GM12873 (cell line): ENCODE data around the gene ADPGK.

Source experiments
- TF ChIP-seq, protein P1 (sequence below): IDR thresholded peaks from 2 replicates; pipeline ENCODE4 v1.5.1; 2012; ENCODE audit warnings: low read depth, mild to moderate bottlenecking, moderate library complexity, low read length, control low read depth; ENCODE audit not compliant: insufficient read depth; ENCODE audit errors: missing control alignments

Gene ADPGK

DNA sequence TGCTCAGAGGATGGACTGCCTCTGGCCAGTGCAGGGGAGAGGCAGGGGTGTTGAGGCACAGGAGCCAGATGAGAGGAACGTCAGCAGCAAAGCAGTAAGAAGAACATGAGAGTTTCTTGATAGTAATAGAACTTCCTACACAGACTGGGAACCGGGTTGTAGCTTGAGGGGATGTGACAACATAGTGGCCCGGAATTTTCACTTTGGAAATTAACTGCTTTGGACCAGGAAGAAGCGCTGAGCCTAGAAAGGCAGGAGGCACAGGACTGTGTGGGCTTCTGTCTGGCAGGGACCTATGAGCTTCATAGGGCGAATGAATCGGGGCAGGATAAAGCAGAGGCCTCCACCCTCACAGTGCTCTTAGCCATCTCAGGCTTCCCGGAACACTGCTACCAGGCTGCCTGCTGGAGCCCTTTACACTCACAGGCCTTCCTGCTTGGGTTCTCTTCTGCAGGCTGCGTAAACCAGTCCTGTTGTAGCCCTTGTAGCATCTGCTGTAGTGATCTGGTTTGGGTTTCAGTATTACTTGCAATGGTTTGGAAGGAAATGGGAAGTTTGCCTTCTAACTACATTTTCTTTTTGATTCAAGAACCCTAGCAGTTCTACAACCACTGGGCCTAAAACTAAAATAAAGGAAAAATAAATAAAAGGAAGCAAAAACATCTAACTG lies 3.3 kb upstream of the ADPGK start:
- TF ChIP-seq, protein P1, sequence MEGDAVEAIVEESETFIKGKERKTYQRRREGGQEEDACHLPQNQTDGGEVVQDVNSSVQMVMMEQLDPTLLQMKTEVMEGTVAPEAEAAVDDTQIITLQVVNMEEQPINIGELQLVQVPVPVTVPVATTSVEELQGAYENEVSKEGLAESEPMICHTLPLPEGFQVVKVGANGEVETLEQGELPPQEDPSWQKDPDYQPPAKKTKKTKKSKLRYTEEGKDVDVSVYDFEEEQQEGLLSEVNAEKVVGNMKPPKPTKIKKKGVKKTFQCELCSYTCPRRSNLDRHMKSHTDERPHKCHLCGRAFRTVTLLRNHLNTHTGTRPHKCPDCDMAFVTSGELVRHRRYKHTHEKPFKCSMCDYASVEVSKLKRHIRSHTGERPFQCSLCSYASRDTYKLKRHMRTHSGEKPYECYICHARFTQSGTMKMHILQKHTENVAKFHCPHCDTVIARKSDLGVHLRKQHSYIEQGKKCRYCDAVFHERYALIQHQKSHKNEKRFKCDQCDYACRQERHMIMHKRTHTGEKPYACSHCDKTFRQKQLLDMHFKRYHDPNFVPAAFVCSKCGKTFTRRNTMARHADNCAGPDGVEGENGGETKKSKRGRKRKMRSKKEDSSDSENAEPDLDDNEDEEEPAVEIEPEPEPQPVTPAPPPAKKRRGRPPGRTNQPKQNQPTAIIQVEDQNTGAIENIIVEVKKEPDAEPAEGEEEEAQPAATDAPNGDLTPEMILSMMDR: no peak

DNA sequence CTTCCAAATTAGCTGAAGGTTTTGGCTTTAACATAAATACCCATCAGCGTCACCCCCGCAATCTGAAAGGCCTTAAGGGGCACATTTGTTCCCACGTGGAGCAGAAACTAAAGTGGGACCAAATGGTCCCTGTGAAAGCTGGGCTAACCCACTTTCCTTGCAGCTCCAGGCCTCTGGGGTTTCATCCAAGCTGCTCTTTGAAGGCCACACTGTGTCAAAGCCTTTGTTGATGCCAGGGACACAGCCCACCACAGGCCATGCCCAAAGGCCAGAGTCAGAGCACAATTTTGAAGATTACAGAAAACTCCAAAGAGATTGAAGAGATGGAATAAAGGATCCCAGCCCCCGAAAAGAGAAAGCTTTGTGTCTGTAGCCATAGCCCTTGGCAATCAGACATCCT lies 2.7 kb upstream of the ADPGK start:
- TF ChIP-seq, protein P1: no peak

DNA sequence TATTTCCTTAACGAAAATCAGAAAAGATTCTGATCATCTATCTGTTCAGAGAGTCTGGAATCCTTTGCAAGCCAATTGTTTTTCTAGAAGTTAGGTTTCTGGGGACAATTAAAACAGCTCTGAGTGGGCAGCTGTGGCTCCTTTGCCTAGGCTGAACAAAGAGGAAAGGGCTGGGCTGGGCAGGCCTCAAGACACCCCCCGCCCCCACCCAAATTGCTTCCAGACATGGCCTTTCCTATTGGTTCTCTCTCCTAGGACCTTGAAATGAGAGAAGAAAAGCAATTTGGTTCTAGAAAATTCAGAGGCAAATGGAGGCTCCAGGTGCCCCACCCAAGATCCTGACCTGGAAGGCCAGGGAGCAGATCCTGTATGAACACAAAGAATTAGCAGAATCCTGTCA lies 2.3 kb upstream of the ADPGK start:
- TF ChIP-seq, protein P1: no peak

DNA sequence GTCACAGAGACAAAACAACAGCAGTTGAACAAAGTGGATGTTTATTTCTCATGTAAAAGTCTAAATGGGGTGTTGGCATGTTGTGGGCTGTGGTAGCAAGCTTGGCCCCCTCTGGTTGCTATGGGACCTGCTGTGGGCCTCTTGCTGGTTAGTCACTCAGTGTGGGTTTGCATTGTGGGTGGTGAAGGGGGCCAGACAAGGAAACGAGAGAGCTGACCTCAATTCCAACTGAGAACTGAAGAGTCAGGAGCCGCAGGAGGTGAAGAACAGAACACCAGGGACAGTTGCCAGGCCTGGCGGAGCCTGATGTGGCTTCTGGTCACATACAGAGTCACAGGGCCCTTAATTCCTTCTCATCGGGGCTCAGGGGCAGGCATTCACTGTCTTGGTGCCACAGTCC lies 1.9 kb upstream of the ADPGK start:
- TF ChIP-seq, protein P1: no peak

DNA sequence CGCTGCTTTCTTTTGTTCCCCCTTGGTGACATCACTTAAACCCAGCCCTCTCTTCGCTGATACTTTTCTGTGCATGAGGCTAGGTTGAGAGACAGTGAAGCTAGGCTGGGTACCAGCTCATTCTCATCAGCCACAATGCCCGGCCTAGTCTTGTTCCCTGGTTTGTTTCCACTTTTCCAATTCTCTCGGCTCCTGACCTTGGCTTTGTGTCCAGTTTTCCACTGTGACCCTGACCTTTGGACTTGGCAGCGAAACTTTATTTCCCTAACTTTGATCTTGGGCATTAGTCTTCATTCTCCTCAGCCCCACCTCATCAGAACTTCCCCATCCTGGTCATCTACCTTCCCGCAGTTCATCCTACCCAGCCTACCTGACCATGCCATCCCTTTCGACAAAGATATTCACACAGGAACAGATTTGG lies 908 bp upstream of the ADPGK start:
- TF ChIP-seq, protein P1: no peak

DNA sequence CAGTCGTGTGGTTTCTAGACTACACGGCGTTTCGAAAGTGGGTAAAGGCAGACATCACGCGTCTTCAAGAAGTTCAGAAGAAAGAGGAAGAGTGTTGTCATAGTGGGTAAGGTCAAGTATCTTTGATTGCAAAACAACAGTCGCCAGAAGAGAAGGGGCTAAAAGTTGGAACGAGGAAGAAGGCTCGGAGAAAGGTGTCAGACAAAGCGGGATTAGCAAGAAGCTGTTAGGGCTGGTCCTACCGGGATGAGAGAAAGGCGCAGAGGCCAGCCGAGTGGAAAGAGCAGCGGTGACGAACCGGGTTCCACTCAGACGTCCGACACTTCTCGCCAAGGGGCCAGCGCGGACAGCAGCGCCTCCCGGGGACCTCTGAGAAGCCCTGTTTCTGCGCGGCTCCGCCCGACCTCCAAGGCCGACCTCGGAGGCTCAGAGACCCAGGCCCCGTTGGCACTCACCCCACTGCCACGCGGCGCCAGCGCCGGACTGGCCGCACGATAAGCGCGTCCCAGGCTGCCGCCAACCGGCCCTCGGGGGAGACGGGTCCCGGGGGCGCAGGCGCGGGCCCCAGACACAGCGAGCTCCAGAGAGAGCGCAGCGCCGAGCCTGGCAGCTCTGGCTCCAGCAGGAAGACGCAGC lies 436 bp downstream of the ADPGK start:
- TF ChIP-seq, protein P1: no peak

DNA sequence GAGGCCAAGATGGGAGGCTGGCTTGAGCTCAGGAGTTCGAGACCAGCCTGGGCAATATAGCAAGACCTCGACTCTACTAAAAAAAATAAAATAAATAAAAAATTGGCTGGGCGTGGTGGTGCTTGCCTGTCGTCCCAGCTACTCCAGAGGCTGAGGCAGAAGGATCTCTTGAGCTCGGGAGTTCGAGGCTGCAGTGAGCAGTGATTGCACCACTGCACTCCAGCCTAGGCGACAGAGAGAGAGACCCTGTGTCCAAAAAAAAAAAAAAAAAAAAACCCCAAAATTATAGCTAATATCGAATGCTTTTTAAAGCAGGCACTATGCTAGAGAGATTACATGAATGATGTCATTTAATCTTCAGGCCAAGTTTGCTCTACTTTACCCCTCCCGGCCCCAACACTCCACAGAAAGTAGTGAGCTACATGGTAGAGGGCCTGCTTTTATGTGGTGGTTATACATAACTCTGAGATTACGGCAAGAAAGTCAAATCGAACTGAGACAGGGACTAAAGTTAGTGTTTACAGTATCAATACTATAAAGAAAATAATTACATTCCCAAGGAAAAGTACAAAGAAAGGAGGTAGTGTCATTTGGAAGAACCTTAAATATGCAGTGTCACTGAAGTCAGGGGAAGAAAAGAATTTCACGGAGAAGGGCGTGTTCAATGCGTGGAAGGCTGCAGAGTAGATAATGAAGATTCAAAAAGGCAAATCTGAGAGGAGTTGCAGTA lies 1.1 kb downstream of the ADPGK start:
- TF ChIP-seq, protein P1: no peak
